ENCODE measurements around the gene GEN1.

DNA sequence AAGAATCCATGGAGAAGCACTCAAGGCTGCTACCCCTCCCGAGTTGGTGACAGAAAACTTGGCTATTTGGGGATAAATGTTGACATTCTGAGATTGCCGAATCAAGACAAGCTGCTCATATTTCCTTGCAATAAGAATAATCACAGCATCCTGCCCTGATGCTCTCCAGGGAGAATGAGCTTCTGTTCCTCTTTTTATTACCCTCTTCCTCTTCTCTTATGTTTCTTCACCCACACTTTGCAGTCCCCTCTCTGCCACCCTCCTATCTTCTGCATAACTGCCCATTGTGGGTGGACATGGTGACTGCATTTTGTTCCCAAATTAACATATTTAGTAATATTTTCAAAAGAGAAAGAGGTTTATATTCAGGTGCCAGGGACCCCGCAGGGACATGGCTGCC, 50.4 kb downstream of the GEN1 start:
- TF ChIP-seq, protein P1, sequence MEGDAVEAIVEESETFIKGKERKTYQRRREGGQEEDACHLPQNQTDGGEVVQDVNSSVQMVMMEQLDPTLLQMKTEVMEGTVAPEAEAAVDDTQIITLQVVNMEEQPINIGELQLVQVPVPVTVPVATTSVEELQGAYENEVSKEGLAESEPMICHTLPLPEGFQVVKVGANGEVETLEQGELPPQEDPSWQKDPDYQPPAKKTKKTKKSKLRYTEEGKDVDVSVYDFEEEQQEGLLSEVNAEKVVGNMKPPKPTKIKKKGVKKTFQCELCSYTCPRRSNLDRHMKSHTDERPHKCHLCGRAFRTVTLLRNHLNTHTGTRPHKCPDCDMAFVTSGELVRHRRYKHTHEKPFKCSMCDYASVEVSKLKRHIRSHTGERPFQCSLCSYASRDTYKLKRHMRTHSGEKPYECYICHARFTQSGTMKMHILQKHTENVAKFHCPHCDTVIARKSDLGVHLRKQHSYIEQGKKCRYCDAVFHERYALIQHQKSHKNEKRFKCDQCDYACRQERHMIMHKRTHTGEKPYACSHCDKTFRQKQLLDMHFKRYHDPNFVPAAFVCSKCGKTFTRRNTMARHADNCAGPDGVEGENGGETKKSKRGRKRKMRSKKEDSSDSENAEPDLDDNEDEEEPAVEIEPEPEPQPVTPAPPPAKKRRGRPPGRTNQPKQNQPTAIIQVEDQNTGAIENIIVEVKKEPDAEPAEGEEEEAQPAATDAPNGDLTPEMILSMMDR (IDR thresholded peaks at IDR 0.05), result no peak
- no peak for TF ChIP-seq POLR2A (IDR thresholded peaks at IDR 0.05)
